ENCODE results near the gene OR4K15.
"Not testable (repeated sequence)": the region's sequence is repeated elsewhere in the genome, so short reads cannot be mapped to it uniquely, and the experiment has no call there.

The OR4K15 gene, protein sequence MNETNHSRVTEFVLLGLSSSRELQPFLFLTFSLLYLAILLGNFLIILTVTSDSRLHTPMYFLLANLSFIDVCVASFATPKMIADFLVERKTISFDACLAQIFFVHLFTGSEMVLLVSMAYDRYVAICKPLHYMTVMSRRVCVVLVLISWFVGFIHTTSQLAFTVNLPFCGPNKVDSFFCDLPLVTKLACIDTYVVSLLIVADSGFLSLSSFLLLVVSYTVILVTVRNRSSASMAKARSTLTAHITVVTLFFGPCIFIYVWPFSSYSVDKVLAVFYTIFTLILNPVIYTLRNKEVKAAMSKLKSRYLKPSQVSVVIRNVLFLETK

GRCh38 chr14:19975291-19975690 lies at the start of gene OR4K15:
Gene OR4K15, plus strand, starts transcription at chr14:19975591. Its CDS starts 0 bp downstream, at chr14:19975591.
- no peak for DNase-seq

- DNase-seq, result no peak
Observed at GRCh38 chr14:19930617-19931016, 44.8 kb upstream of the OR4K15 start, which contains the start of gene OR4K1. Gene OR4K1, plus strand, starts transcription at chr14:19930917. Its CDS starts 4,750 bp downstream, at chr14:19935667.

DNA sequence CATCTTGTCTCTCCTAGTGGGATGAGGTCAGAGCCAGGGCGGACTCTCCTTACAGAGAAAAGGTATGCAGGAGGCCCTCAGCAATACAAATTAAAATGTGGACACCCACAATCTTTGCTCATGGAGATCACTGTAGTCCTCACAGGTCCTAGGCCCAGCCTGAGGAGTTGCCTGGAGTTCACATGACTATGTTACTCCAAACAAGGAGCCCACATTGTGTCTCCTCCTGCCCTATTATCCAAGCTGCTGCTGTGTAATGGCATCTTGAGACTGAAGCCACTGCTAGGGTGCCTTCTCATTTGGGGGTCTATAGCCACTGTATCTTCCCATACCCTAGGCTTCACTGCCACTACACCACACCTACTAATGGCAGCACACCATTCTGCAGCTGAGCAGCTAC lies 33.7 kb upstream of the OR4K15 start:
- DNase-seq, result no peak

GRCh38 chr14:19947413-19948090 lies 27.8 kb upstream of the OR4K15 start:
- DNase-seq, result no peak

DNA sequence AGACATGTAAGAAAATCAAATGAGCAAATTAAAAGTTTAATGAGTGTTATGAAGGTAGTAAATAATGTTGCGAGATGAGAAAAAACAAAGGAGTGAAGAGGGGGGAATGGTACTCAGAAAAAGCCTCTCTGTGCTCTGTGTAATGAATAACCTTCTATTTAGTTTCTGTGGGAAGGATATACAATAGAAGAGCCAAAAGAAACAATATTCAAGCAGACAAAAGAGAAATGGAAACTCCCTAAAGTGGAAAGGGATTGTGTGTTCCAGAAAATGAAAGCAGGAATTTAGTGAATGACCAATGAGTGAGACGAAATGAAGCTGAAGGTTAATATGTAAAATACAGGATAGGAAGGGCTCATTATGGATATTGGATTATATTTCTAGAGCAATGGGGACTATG lies 26.2 kb upstream of the OR4K15 start:
- no peak for DNase-seq

- not testable (repeated sequence) for DNase-seq
Observed at GRCh38 chr14:19969735-19970134, 5.7 kb upstream of the OR4K15 start.

GRCh38 chr14:19974844-19975243 lies 547 bp upstream of the OR4K15 start:
- DNase-seq, result no peak

GRCh38 chr14:19993438-19993837 lies 18.0 kb downstream of the OR4K15 start:
- no peak for DNase-seq

- no peak for DNase-seq
Observed at GRCh38 chr14:20001863-20002262, 26.5 kb downstream of the OR4K15 start, which contains the start of gene OR4Q2. Gene OR4Q2, plus strand, starts transcription at chr14:20002163.

DNA sequence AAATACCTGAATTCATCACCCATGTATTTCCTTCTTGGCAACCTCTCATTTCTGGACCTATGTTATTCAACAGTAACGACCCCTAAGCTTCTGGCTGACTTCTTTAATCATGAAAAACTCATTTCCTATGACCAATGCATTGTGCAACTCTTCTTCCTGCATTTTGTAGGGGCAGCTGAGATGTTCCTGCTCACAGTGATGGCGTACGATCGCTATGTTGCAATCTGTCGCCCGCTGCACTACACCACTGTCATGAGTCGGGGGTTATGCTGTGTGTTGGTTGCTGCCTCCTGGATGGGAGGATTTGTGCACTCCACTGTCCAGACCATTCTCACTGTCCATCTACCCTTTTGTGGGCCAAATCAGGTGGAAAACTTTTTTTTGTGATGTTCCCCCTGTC lies 26.9 kb downstream of the OR4K15 start:
- no peak for DNase-seq

DNA sequence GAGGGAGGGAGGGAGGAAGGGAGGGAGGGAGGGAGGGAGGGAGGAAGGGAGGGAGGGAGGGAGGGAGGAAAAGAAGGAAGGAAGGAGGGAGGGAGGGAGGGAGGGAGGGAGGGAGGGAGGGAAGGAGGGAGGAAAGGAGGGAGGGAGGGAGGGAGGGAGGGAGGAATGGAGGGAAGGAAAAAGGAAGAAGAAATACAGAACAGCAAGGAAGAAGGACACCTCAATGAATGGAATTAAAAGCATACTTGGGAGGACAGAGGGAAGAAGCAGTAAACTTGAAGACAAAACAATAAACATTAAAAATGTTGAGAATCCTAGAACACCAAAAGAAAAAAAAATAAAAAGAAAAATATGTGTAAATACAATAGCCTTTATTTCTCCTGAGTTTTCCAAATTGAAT lies 32.8 kb downstream of the OR4K15 start:
- no peak for DNase-seq

- no peak for DNase-seq
Observed at GRCh38 chr14:20019257-20019865, 44.0 kb downstream of the OR4K15 start, which contains the start of gene OR4K14. Gene OR4K14, minus strand, starts transcription at chr14:20019307. Its CDS starts 4,114 bp downstream, at chr14:20015193.
